HG02938 (cell line): ENCODE results near the gene UGT1A6.

ENCODE experiments used
- ATAC-seq: cut with Tn5 transposase; IDR thresholded peaks from one replicate; pipeline ENCODE4 v1.9.1; 2021; ENCODE audit warnings: mild to moderate bottlenecking, moderate library complexity; ENCODE audit not compliant: unreplicated experiment

UGT1A6 gene

GRCh38 chr2:233817361-233817911, 124.7 kb downstream of the UGT1A6 start:
- ATAC-seq = no peak

GRCh38 chr2:233817995-233818638, 125.4 kb downstream of the UGT1A6 start:
- no peak for ATAC-seq

DNA sequence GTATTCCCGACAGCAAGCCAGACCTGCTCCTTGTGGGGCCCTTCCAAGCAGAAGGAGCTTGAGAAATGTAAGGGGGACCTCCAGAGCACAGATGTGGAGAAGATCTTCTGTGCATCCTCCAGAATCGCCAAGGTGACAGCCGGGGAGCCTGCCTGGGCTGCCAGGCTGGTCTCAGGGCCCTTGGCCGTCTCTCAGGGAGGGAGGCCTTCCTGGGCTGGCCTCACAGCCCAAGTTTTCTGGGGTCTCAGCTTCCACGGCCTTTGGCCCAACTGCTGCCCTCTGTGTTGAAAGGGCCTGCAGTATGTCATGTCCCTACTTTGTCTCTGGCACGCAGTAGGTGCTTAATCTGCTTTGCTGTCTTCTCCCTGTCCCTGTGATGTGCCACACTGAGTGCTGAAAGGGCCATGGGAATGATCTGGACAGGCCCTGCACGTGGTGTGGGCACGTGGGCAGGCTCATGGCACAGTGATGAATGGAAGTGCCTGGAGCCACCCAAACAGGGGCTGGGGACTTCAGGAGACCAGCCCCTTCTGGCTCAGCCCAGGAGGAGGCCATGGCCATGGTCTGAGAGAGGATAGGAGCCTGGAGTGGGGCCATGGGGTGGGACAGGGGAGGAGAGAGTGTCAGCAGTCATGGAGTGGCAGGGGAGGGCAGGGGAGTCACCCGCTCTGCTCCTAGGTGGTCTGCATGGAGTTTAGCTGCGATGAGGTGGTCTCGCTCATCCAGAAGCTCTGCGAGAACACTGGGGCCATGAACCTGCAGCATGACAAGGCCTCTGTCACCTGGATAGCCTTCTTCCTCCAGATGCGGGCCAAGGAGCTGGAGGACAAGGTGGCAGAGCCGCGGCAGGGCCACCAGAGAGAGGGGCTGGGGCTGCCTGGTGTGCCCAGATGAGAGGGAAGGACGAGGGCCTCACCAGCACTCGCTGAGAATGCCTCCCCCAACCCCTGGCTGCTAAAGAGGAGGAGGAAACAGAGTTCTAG, 126.2 kb downstream of the UGT1A6 start:
- no peak for ATAC-seq

DNA sequence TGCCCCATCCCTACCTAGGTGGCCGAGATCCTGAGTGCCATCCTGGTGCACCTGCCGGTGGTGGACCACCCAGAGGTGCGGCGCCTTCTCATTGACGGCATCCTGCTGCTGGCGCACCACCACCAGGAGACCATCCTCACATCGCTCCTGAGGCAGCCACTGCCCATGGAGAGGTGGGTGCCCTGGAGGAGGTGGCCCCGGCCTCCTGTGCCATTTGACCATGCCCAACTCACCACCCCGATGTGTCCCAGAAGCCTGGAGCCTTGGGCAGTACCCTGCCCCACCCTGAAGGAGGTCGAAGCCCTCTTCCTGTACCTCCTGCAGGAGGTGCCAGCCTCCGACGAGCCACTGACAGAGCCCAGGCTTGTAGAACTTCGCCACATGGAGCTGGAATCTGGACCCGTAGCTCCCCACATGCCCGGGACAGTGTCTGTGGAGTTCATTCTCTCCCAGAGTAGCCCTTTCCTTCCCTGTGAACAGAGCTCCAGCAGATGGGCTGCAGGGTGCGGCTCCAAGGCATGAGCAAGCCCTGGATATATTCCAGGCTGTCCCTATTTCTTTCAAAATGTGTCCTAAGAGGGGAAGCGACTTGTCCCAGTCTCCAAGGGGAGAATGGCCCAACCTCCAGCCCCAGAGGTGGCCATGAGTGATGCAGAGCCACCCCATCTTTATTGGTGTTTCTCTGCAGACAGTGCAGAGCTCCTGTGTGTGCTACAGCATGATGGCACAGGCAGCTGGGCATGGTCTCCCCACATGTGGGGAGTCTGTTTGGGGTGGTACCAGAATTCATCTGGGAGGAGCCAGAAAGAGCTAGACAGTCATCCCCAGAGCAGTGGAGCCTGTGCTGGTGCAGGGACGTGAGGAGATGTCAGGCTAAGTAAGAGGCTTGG, 127.4 kb downstream of the UGT1A6 start:
- no peak for ATAC-seq

DNA sequence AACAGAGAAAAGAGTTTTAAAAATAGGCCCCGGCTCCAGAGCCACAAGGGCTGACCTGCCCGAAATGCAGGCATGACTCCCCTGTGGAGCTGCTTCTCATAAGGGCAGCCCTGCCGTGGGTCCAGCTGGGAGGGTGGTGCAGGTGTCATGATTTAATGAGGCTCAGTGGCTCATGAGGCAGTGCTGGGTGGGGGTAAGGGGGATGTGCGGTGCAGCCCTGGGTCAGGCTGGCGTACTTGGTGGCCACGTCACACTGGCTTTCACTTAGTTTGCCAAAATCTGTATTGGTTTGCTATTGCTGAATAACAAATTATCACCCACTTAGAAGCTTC, 128.1 kb downstream of the UGT1A6 start:
- ATAC-seq = no peak

GRCh38 chr2:233821196-233821595, 128.5 kb downstream of the UGT1A6 start:
- ATAC-seq = no peak

- no peak for ATAC-seq
Measured at GRCh38 chr2:233821709-233822100, 129.0 kb downstream of the UGT1A6 start.

GRCh38 chr2:233822101-233822771, 129.5 kb downstream of the UGT1A6 start:
- no peak for ATAC-seq
